Activated T-cell treated with anti-CD3 and anti-CD28 coated beads, Interleukin-2, amount 50 U/mL, for 24 hours (primary cell): Measurements from ENCODE around the gene UNC119B.
A peak's percentile ranks its signal among the peaks of the same experiment; 100 is the strongest.
"Not testable (repeated sequence)": the region's sequence is repeated elsewhere in the genome, so short reads cannot be mapped to it uniquely, and the experiment has no call there.

Experiments used
- DNase-seq: peaks from one replicate; pipeline ENCODE4 v3.0.0-alpha.2; 2020
- H3K27ac Mint-ChIP-seq: 2 replicates; pipeline ENCODE4 v1.8.0; 2020; ENCODE audit warnings: mild to moderate bottlenecking, mixed read lengths
- H3K27me3 Mint-ChIP-seq: 2 replicates; pipeline ENCODE4 v1.8.0; 2020; ENCODE audit warnings: mixed read lengths
- H3K36me3 Mint-ChIP-seq: 2 replicates; pipeline ENCODE4 v1.8.0; 2020; ENCODE audit warnings: low read depth, mixed read lengths
- H3K4me1 Mint-ChIP-seq: 2 replicates; pipeline ENCODE4 v1.8.0; 2020; ENCODE audit warnings: low read depth, mixed read lengths
- H3K4me3 Mint-ChIP-seq: 2 replicates; pipeline ENCODE4 v1.8.0; 2020; ENCODE audit warnings: mild to moderate bottlenecking, moderate library complexity, mixed read lengths
- H3K9me3 Mint-ChIP-seq: 2 replicates; pipeline ENCODE4 v1.8.0; 2020; ENCODE audit warnings: mixed read lengths

Gene UNC119B

GRCh38 chr12:120720234-120720986, 10.2 kb downstream of the UNC119B start:
- H3K4me3 Mint-ChIP-seq: no peak overlapping the region
- no peaks in the 10 kb centered on the region for H3K9me3 Mint-ChIP-seq
- H3K4me1 Mint-ChIP-seq: peaks cover 32% of the 10 kb centered on the region
- no peak for DNase-seq
- peak overlapping the region; percentile 1 for H3K27ac Mint-ChIP-seq
- peaks cover 92% of the 10 kb centered on the region for H3K36me3 Mint-ChIP-seq
- no peaks in the 10 kb centered on the region for H3K27me3 Mint-ChIP-seq

GRCh38 chr12:120720987-120721801, 10.9 kb downstream of the UNC119B start:
- H3K9me3 Mint-ChIP-seq: no peaks in the 10 kb centered on the region
- peaks cover 88% of the 10 kb centered on the region for H3K36me3 Mint-ChIP-seq
- peaks cover 37% of the 10 kb centered on the region for H3K4me1 Mint-ChIP-seq
- H3K4me3 Mint-ChIP-seq: no peak overlapping the region
- no peaks in the 10 kb centered on the region for H3K27me3 Mint-ChIP-seq
- peak overlapping the region; percentile 1 for H3K27ac Mint-ChIP-seq
- DNase-seq: no peak

- Mint-ChIP-seq H3K27me3 (no peaks in the 10 kb centered on the region), H3K4me1 (peaks cover 44% of the 10 kb centered on the region), H3K36me3 (peaks cover 83% of the 10 kb centered on the region), H3K9me3 (no peaks in the 10 kb centered on the region), H3K27ac (no peak overlapping the region), H3K4me3 (no peak overlapping the region)
- no peak for DNase-seq
Measured at GRCh38 chr12:120721866-120722265, 11.6 kb downstream of the UNC119B start.

- H3K27me3 Mint-ChIP-seq: no peaks in the 10 kb centered on the region
- H3K9me3 Mint-ChIP-seq: no peaks in the 10 kb centered on the region
- no peak for DNase-seq
- H3K4me3 Mint-ChIP-seq: no peak overlapping the region
- no peak overlapping the region for H3K27ac Mint-ChIP-seq
- peaks cover 44% of the 10 kb centered on the region for H3K4me1 Mint-ChIP-seq
- peaks cover 74% of the 10 kb centered on the region for H3K36me3 Mint-ChIP-seq
Measured at GRCh38 chr12:120722784-120723183, 12.5 kb downstream of the UNC119B start.

GRCh38 chr12:120724720-120725119, 14.5 kb downstream of the UNC119B start:
- Mint-ChIP-seq H3K9me3 (no peaks in the 10 kb centered on the region), H3K27ac (no peak overlapping the region), H3K36me3 (peaks cover 68% of the 10 kb centered on the region), H3K27me3 (no peaks in the 10 kb centered on the region), H3K4me3 (peak overlapping the region; percentile 85), H3K4me1 (peaks cover 32% of the 10 kb centered on the region)
- no peak for DNase-seq

GRCh38 chr12:120725151-120725658, 14.9 kb downstream of the UNC119B start:
- no peaks in the 10 kb centered on the region for H3K27me3 Mint-ChIP-seq
- peak overlapping the region; percentile 16 for H3K27ac Mint-ChIP-seq
- H3K4me3 Mint-ChIP-seq: peak overlapping the region; percentile 85
- H3K4me1 Mint-ChIP-seq: peaks cover 30% of the 10 kb centered on the region
- no peak for DNase-seq
- H3K9me3 Mint-ChIP-seq: no peaks in the 10 kb centered on the region
- peaks cover 68% of the 10 kb centered on the region for H3K36me3 Mint-ChIP-seq

- H3K36me3 Mint-ChIP-seq: peaks cover 66% of the 10 kb centered on the region
- H3K4me3 Mint-ChIP-seq: peak within 1 kb of the TSS; percentile 85
Measured at GRCh38 chr12:120725659-120726509, 15.6 kb downstream of the UNC119B start, which contains the start of gene ACADS. Gene ACADS, plus strand, starts transcription at chr12:120725826. Its CDS starts 60 bp downstream, at chr12:120725886.

GRCh38 chr12:120726510-120726793, 16.2 kb downstream of the UNC119B start:
- Mint-ChIP-seq H3K9me3 (no peaks in the 10 kb centered on the region), H3K4me1 (peaks cover 24% of the 10 kb centered on the region), H3K36me3 (peaks cover 61% of the 10 kb centered on the region), H3K27me3 (no peaks in the 10 kb centered on the region), H3K27ac (peak overlapping the region; percentile 76), H3K4me3 (peak overlapping the region; percentile 85)
- DNase-seq: no peak

More at GRCh38 chr12:120725659-120726509, 15.6 kb downstream of the UNC119B start, which contains the start of gene ACADS:
- peaks cover 26% of the 10 kb centered on the region for H3K4me1 Mint-ChIP-seq
- H3K27me3 Mint-ChIP-seq: no peaks in the 10 kb centered on the region
- peak; percentile 94 for DNase-seq
- no peaks in the 10 kb centered on the region for H3K9me3 Mint-ChIP-seq
- H3K27ac Mint-ChIP-seq: peak within 1 kb of the TSS; percentile 76

GRCh38 chr12:120726961-120727360, 16.7 kb downstream of the UNC119B start:
- Mint-ChIP-seq H3K36me3 (peaks cover 58% of the 10 kb centered on the region), H3K4me3 (no peak overlapping the region), H3K27me3 (no peaks in the 10 kb centered on the region), H3K27ac (no peak overlapping the region), H3K9me3 (no peaks in the 10 kb centered on the region), H3K4me1 (peaks cover 24% of the 10 kb centered on the region)
- DNase-seq: no peak

GRCh38 chr12:120732198-120732597, 21.9 kb downstream of the UNC119B start:
- peaks cover 32% of the 10 kb centered on the region for H3K36me3 Mint-ChIP-seq
- not testable (repeated sequence) for H3K27ac Mint-ChIP-seq, H3K27me3 Mint-ChIP-seq, H3K4me3 Mint-ChIP-seq, H3K9me3 Mint-ChIP-seq, H3K4me1 Mint-ChIP-seq, DNase-seq

GRCh38 chr12:120733574-120733973, 23.3 kb downstream of the UNC119B start:
- H3K4me3 Mint-ChIP-seq: no peak overlapping the region
- H3K27me3 Mint-ChIP-seq: no peaks in the 10 kb centered on the region
- H3K4me1 Mint-ChIP-seq: no peaks in the 10 kb centered on the region
- H3K27ac Mint-ChIP-seq: no peak overlapping the region
- H3K36me3 Mint-ChIP-seq: peaks cover 28% of the 10 kb centered on the region
- no peak for DNase-seq
- H3K9me3 Mint-ChIP-seq: no peaks in the 10 kb centered on the region

- DNase-seq: no peak
- no peak overlapping the region for H3K27ac Mint-ChIP-seq
Measured at GRCh38 chr12:120734210-120734609, 24.0 kb downstream of the UNC119B start.

GRCh38 chr12:120735181-120735580, 24.9 kb downstream of the UNC119B start:
- H3K4me1 Mint-ChIP-seq: no peaks in the 10 kb centered on the region
- H3K27me3 Mint-ChIP-seq: no peaks in the 10 kb centered on the region
- H3K4me3 Mint-ChIP-seq: no peak overlapping the region
- no peaks in the 10 kb centered on the region for H3K9me3 Mint-ChIP-seq
- peaks cover 18% of the 10 kb centered on the region for H3K36me3 Mint-ChIP-seq
- no peak overlapping the region for H3K27ac Mint-ChIP-seq
- DNase-seq: no peak

More at GRCh38 chr12:120734210-120734609, 24.0 kb downstream of the UNC119B start:
- Mint-ChIP-seq H3K9me3 (no peaks in the 10 kb centered on the region), H3K4me3 (no peak overlapping the region), H3K27me3 (no peaks in the 10 kb centered on the region), H3K4me1 (no peaks in the 10 kb centered on the region), H3K36me3 (peaks cover 27% of the 10 kb centered on the region)
